ENCODE data around the gene OR10V1.

Gene OR10V1

GRCh38 chr11:59680287-59681154, 33.1 kb downstream of the OR10V1 start:
- H3K27me3 ChIP-seq (ENCODE audit: control insufficient read depth, insufficient read depth, low read length): peaks cover 11% of the 10 kb centered on the region

GRCh38 chr11:59679347-59679746, 34.3 kb downstream of the OR10V1 start:
- H3K9ac ChIP-seq (ENCODE audit: low read depth, low read length): no peak overlapping the region
- peaks cover 7% of the 10 kb centered on the region for H3K27me3 ChIP-seq (ENCODE audit: control insufficient read depth, insufficient read depth, low read length)
- H3K36me3 ChIP-seq (ENCODE audit: insufficient read depth, low read length): no peaks in the 10 kb centered on the region
- H3K4me1 ChIP-seq (ENCODE audit: control insufficient read depth, insufficient read depth, low read length): peaks cover 6% of the 10 kb centered on the region
- H3K9me3 ChIP-seq (replicated peaks; ENCODE audit: low read length): no peaks in the 10 kb centered on the region
- H3K4me2 ChIP-seq (ENCODE audit: low read length): no peak overlapping the region
- H3K4me3 ChIP-seq (ENCODE audit: low read length): no peak overlapping the region

More at GRCh38 chr11:59680287-59681154, 33.1 kb downstream of the OR10V1 start:
- no peak overlapping the region for H3K4me2 ChIP-seq (ENCODE audit: low read length)
- H3K9ac ChIP-seq (ENCODE audit: low read depth, low read length): no peak overlapping the region
- no peaks in the 10 kb centered on the region for H3K36me3 ChIP-seq (ENCODE audit: insufficient read depth, low read length)
- H3K4me3 ChIP-seq (ENCODE audit: low read length): no peak overlapping the region
- peaks cover 6% of the 10 kb centered on the region for H3K4me1 ChIP-seq (ENCODE audit: control insufficient read depth, insufficient read depth, low read length)
- peaks cover 5% of the 10 kb centered on the region for H3K9me3 ChIP-seq (replicated peaks; ENCODE audit: low read length)

GRCh38 chr11:59678813-59679165, 34.9 kb downstream of the OR10V1 start:
- Histone ChIP-seq H3K9ac (ENCODE audit: low read depth, low read length) (no peak overlapping the region), H3K4me2 (ENCODE audit: low read length) (no peak overlapping the region), H3K36me3 (ENCODE audit: insufficient read depth, low read length) (no peaks in the 10 kb centered on the region), H3K4me1 (ENCODE audit: control insufficient read depth, insufficient read depth, low read length) (peaks cover 6% of the 10 kb centered on the region), H3K9me3 (replicated peaks; ENCODE audit: low read length) (no peaks in the 10 kb centered on the region), H3K4me3 (ENCODE audit: low read length) (no peak overlapping the region), H3K27me3 (ENCODE audit: control insufficient read depth, insufficient read depth, low read length) (peaks cover 1% of the 10 kb centered on the region)

- H3K9me3 ChIP-seq (replicated peaks; ENCODE audit: low read length): no peaks in the 10 kb centered on the region
- no peaks in the 10 kb centered on the region for H3K36me3 ChIP-seq (ENCODE audit: insufficient read depth, low read length)
- no peak overlapping the region for H3K4me2 ChIP-seq (ENCODE audit: low read length)
- no peak overlapping the region for H3K4me3 ChIP-seq (ENCODE audit: low read length)
- no peaks in the 10 kb centered on the region for H3K27me3 ChIP-seq (ENCODE audit: control insufficient read depth, insufficient read depth, low read length)
- H3K9ac ChIP-seq (ENCODE audit: low read depth, low read length): no peak overlapping the region
- peaks cover 6% of the 10 kb centered on the region for H3K4me1 ChIP-seq (ENCODE audit: control insufficient read depth, insufficient read depth, low read length)
These were observed 35.4 kb downstream of the OR10V1 start for GRCh38 chr11:59678118-59678812.

GRCh38 chr11:59676205-59676604, 37.4 kb downstream of the OR10V1 start:
- Histone ChIP-seq H3K4me2 (ENCODE audit: low read length) (no peak overlapping the region), H3K27me3 (ENCODE audit: control insufficient read depth, insufficient read depth, low read length) (no peaks in the 10 kb centered on the region), H3K9ac (ENCODE audit: low read depth, low read length) (no peak overlapping the region), H3K36me3 (ENCODE audit: insufficient read depth, low read length) (no peaks in the 10 kb centered on the region), H3K9me3 (replicated peaks; ENCODE audit: low read length) (no peaks in the 10 kb centered on the region), H3K4me3 (ENCODE audit: low read length) (no peak overlapping the region), H3K4me1 (ENCODE audit: control insufficient read depth, insufficient read depth, low read length) (peaks cover 6% of the 10 kb centered on the region)

- Histone ChIP-seq H3K4me1 (ENCODE audit: control insufficient read depth, insufficient read depth, low read length) (peaks cover 13% of the 10 kb centered on the region), H3K9me3 (replicated peaks; ENCODE audit: low read length) (no peaks in the 10 kb centered on the region), H3K27me3 (ENCODE audit: control insufficient read depth, insufficient read depth, low read length) (no peaks in the 10 kb centered on the region), H3K36me3 (ENCODE audit: insufficient read depth, low read length) (no peaks in the 10 kb centered on the region), H3K9ac (ENCODE audit: low read depth, low read length) (no peak overlapping the region), H3K4me3 (ENCODE audit: low read length) (no peak overlapping the region), H3K4me2 (ENCODE audit: low read length) (no peak overlapping the region)
These were observed 39.4 kb downstream of the OR10V1 start for GRCh38 chr11:59674291-59674690.

- no peaks in the 10 kb centered on the region for H3K27me3 ChIP-seq (ENCODE audit: control insufficient read depth, insufficient read depth, low read length)
- H3K4me2 ChIP-seq (ENCODE audit: low read length): no peak overlapping the region
- H3K9ac ChIP-seq (ENCODE audit: low read depth, low read length): no peak overlapping the region
- peaks cover 8% of the 10 kb centered on the region for H3K4me1 ChIP-seq (ENCODE audit: control insufficient read depth, insufficient read depth, low read length)
- H3K4me3 ChIP-seq (ENCODE audit: low read length): no peak overlapping the region
- no peaks in the 10 kb centered on the region for H3K36me3 ChIP-seq (ENCODE audit: insufficient read depth, low read length)
- no peaks in the 10 kb centered on the region for H3K9me3 ChIP-seq (replicated peaks; ENCODE audit: low read length)
These were observed 40.4 kb downstream of the OR10V1 start for GRCh38 chr11:59673291-59673690.

GRCh38 chr11:59671471-59671870, 42.2 kb downstream of the OR10V1 start:
- Histone ChIP-seq H3K9me3 (replicated peaks; ENCODE audit: low read length) (no peaks in the 10 kb centered on the region), H3K27me3 (ENCODE audit: control insufficient read depth, insufficient read depth, low read length) (no peaks in the 10 kb centered on the region), H3K4me1 (ENCODE audit: control insufficient read depth, insufficient read depth, low read length) (peaks cover 20% of the 10 kb centered on the region), H3K9ac (ENCODE audit: low read depth, low read length) (no peak overlapping the region), H3K4me3 (ENCODE audit: low read length) (no peak overlapping the region), H3K36me3 (ENCODE audit: insufficient read depth, low read length) (peaks cover 5% of the 10 kb centered on the region), H3K4me2 (ENCODE audit: low read length) (no peak overlapping the region)

- Histone ChIP-seq H3K4me3 (ENCODE audit: low read length) (peak overlapping the region; percentile 77), H3K9me3 (replicated peaks; ENCODE audit: low read length) (no peaks in the 10 kb centered on the region)
These were observed 44.0 kb downstream of the OR10V1 start for GRCh38 chr11:59669611-59670009.

GRCh38 chr11:59668950-59669610, 44.6 kb downstream of the OR10V1 start, which contains the start of gene PATL1:
TSS of gene PATL1 (minus strand) at chr11:59669037. CDS start at chr11:59668895, 142 bp downstream.
- H3K4me2 ChIP-seq (ENCODE audit: low read length): peak within 1 kb of the TSS; percentile 92
- peaks cover 20% of the 10 kb centered on the region for H3K4me1 ChIP-seq (ENCODE audit: control insufficient read depth, insufficient read depth, low read length)
- H3K9me3 ChIP-seq (replicated peaks; ENCODE audit: low read length): no peaks in the 10 kb centered on the region
- peak within 1 kb of the TSS; percentile 77 for H3K4me3 ChIP-seq (ENCODE audit: low read length)
- H3K9ac ChIP-seq (ENCODE audit: low read depth, low read length): peak within 1 kb of the TSS; percentile 92
- H3K36me3 ChIP-seq (ENCODE audit: insufficient read depth, low read length): peaks cover 27% of the 10 kb centered on the region
- no peaks in the 10 kb centered on the region for H3K27me3 ChIP-seq (ENCODE audit: control insufficient read depth, insufficient read depth, low read length)

More at GRCh38 chr11:59669611-59670009, 44.0 kb downstream of the OR10V1 start:
- peaks cover 20% of the 10 kb centered on the region for H3K4me1 ChIP-seq (ENCODE audit: control insufficient read depth, insufficient read depth, low read length)
- peak overlapping the region; percentile 92 for H3K4me2 ChIP-seq (ENCODE audit: low read length)
- peak overlapping the region; percentile 92 for H3K9ac ChIP-seq (ENCODE audit: low read depth, low read length)
- H3K27me3 ChIP-seq (ENCODE audit: control insufficient read depth, insufficient read depth, low read length): no peaks in the 10 kb centered on the region
- peaks cover 21% of the 10 kb centered on the region for H3K36me3 ChIP-seq (ENCODE audit: insufficient read depth, low read length)

- Histone ChIP-seq H3K36me3 (ENCODE audit: insufficient read depth, low read length) (peaks cover 34% of the 10 kb centered on the region), H3K9me3 (replicated peaks; ENCODE audit: low read length) (no peaks in the 10 kb centered on the region), H3K4me3 (ENCODE audit: low read length) (peak overlapping the region; percentile 77), H3K4me2 (ENCODE audit: low read length) (peak overlapping the region; percentile 86), H3K27me3 (ENCODE audit: control insufficient read depth, insufficient read depth, low read length) (no peaks in the 10 kb centered on the region), H3K9ac (ENCODE audit: low read depth, low read length) (peak overlapping the region; percentile 92), H3K4me1 (ENCODE audit: control insufficient read depth, insufficient read depth, low read length) (peaks cover 20% of the 10 kb centered on the region)
These were observed 45.3 kb downstream of the OR10V1 start for GRCh38 chr11:59668188-59668949.

All from skeletal muscle satellite cell (primary cell).